OCI-LY3 (cell line): ENCODE data around the gene ZNF521.

Source experiments
- H2AFZ ChIP-seq: fragments of 200-600, 300-600 bp; shearing (Covaris generic); 2 replicates; pipeline ENCODE4 v1.6.0; 2014; ENCODE audit warnings: antibody characterized with exemption, low read depth, low read length
- H3K27ac ChIP-seq: fragments of 200-600, 300-600 bp; sonication (generic); 2 replicates; pipeline ENCODE4 v1.5.1; 2014; ENCODE audit warnings: mild to moderate bottlenecking, low read length, moderate library complexity, mixed read lengths
- H3K27me3 ChIP-seq: fragments of 200-600, 300-600 bp; sonication (generic); 2 replicates; pipeline ENCODE4 v1.6.1; 2014; ENCODE audit warnings: low read depth, low read length, mixed read lengths
- H3K36me3 ChIP-seq: fragments of 200-600, 300-600 bp; sonication (generic); replicated peaks from 2 replicates; pipeline ENCODE3; 2014; ENCODE audit warnings: low read depth, low read length, mixed read lengths
- H3K4me1 ChIP-seq: fragments of 300-600, 200-600 bp; sonication (generic); 2 replicates; pipeline ENCODE4 v1.6.1; 2014; ENCODE audit warnings: low read length, mixed read lengths
- H3K4me2 ChIP-seq: fragments of 200-600, 300-600 bp; sonication (generic); 2 replicates; pipeline ENCODE4 v1.6.1; 2014; ENCODE audit warnings: low read length, mixed read lengths
- H3K4me3 ChIP-seq: fragments of 300-600, 200-600 bp; sonication (generic); 2 replicates; pipeline ENCODE4 v1.5.1; 2014; ENCODE audit warnings: antibody characterized with exemption, mild to moderate bottlenecking, low read length, moderate library complexity
- H3K79me2 ChIP-seq: fragments of 300-600, 200-600 bp; shearing (Covaris generic); 2 replicates; pipeline ENCODE4 v1.6.1; 2014; ENCODE audit warnings: mild to moderate bottlenecking, low read length, mixed read lengths
- H3K9ac ChIP-seq: fragments of 300-600, 200-600 bp; shearing (Covaris generic); 2 replicates; pipeline ENCODE4 v1.6.0; 2014; ENCODE audit warnings: mild to moderate bottlenecking, low read length, moderate library complexity
- H3K9me3 ChIP-seq: fragments of 200-600, 300-600 bp; shearing (Covaris generic); 2 replicates; pipeline ENCODE4 v1.6.1; 2014; ENCODE audit warnings: low read length, mixed read lengths; ENCODE audit not compliant: insufficient read depth
- H4K20me1 ChIP-seq: fragments of 200-600, 300-600 bp; sonication (generic); 2 replicates; pipeline ENCODE4 v1.6.1; 2016; ENCODE audit warnings: low read length, mixed read lengths; ENCODE audit not compliant: insufficient read depth
- EZH2phosphoT487 ChIP-seq: fragments of 200-600 bp; shearing (Covaris generic); IDR thresholded peaks from 2 replicates; pipeline ENCODE4 v1.6.1; 2018; ENCODE audit warnings: antibody characterized with exemption, mixed run types, low read depth
- TF ChIP-seq, protein P1 (sequence below): fragments of 200-600, 300-600 bp; sonication (generic); IDR thresholded peaks from 2 replicates; pipeline ENCODE4 v1.5.1; 2014; ENCODE audit warnings: antibody characterized with exemption, low read length, low read depth

Gene ZNF521

DNA sequence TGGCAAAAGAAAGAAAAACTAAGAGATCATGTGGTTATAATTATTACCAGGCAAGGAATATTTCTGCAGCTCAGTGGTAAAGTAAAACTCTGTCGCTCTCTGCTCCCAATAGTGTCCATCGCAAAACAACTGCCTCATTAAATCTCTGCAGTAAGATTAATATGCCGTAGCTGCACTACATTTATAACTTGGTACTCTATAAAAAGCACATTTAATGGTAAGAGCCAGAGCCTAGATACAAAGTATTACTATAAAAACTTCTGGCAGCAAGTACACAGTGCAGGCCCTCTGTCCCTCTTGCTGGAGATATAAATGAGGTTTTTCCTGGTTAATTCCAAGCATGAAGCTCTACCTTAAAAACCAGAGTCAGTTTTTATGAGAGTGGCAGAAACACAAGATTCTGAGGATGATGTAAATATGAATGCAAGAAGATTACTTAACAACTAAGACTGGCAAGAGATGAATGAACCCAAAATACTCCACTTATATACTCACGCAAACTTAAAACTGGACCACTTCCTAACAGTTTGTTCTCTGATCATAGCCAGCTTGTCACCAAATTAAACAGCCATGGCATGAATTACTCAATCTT lies 25.5 kb downstream of the ZNF521 start:
- no peaks in the 10 kb centered on the region for H3K9me3 ChIP-seq
- H4K20me1 ChIP-seq, result no peaks in the 10 kb centered on the region
- H3K4me1 ChIP-seq, result no peaks in the 10 kb centered on the region
- no peak overlapping the region for H3K27ac ChIP-seq
- H3K4me3 ChIP-seq, result no peak overlapping the region
- no peaks in the 10 kb centered on the region for H3K27me3 ChIP-seq
- no peak overlapping the region for H2AFZ ChIP-seq
- no peaks in the 10 kb centered on the region for H3K36me3 ChIP-seq
- H3K9ac ChIP-seq, result no peak overlapping the region
- TF ChIP-seq, protein P1, sequence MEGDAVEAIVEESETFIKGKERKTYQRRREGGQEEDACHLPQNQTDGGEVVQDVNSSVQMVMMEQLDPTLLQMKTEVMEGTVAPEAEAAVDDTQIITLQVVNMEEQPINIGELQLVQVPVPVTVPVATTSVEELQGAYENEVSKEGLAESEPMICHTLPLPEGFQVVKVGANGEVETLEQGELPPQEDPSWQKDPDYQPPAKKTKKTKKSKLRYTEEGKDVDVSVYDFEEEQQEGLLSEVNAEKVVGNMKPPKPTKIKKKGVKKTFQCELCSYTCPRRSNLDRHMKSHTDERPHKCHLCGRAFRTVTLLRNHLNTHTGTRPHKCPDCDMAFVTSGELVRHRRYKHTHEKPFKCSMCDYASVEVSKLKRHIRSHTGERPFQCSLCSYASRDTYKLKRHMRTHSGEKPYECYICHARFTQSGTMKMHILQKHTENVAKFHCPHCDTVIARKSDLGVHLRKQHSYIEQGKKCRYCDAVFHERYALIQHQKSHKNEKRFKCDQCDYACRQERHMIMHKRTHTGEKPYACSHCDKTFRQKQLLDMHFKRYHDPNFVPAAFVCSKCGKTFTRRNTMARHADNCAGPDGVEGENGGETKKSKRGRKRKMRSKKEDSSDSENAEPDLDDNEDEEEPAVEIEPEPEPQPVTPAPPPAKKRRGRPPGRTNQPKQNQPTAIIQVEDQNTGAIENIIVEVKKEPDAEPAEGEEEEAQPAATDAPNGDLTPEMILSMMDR, result no peak
- TF ChIP-seq EZH2phosphoT487, result no peak
- no peaks in the 10 kb centered on the region for H3K79me2 ChIP-seq
- H3K4me2 ChIP-seq, result no peak overlapping the region

DNA sequence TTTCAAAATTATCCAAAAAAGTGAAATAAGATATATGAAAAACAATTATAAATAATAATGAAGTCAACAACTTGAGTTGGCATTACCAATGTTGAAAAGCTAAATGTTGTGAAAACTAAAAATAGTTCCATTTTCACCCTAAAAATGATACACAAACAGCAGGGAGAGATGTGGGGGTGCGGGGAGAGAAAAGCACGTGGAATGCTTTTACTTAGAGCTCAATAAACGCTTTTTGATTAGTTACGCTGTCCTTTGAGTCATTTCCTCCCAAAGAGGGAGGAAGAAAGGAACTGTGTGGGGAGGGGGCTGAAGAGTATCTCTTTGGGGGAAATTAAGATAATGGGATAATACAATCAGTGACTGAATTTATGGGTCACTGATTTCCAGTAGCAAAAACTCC lies 29.2 kb downstream of the ZNF521 start:
- H3K4me2 ChIP-seq, result no peak overlapping the region
- no peak overlapping the region for H3K9ac ChIP-seq
- H4K20me1 ChIP-seq, result no peaks in the 10 kb centered on the region
- H3K9me3 ChIP-seq, result no peaks in the 10 kb centered on the region
- no peaks in the 10 kb centered on the region for H3K36me3 ChIP-seq
- no peaks in the 10 kb centered on the region for H3K79me2 ChIP-seq
- H3K4me3 ChIP-seq, result no peak overlapping the region
- no peaks in the 10 kb centered on the region for H3K4me1 ChIP-seq
- H2AFZ ChIP-seq, result no peak overlapping the region
- H3K27ac ChIP-seq, result no peak overlapping the region
- no peaks in the 10 kb centered on the region for H3K27me3 ChIP-seq
- no peak for TF ChIP-seq EZH2phosphoT487
- TF ChIP-seq, protein P1, result no peak

GRCh38 chr18:25316381-25317018 lies 35.5 kb downstream of the ZNF521 start:
- Histone ChIP-seq H4K20me1 (no peaks in the 10 kb centered on the region), H3K36me3 (no peaks in the 10 kb centered on the region), H3K27me3 (no peaks in the 10 kb centered on the region), H3K9ac (no peak overlapping the region), H3K9me3 (no peaks in the 10 kb centered on the region), H2AFZ (no peak overlapping the region), H3K4me3 (no peak overlapping the region), H3K27ac (no peak overlapping the region), H3K79me2 (no peaks in the 10 kb centered on the region), H3K4me2 (no peak overlapping the region), H3K4me1 (no peaks in the 10 kb centered on the region)
- no peak for TF ChIP-seq EZH2phosphoT487
- TF ChIP-seq, protein P1, result no peak

DNA sequence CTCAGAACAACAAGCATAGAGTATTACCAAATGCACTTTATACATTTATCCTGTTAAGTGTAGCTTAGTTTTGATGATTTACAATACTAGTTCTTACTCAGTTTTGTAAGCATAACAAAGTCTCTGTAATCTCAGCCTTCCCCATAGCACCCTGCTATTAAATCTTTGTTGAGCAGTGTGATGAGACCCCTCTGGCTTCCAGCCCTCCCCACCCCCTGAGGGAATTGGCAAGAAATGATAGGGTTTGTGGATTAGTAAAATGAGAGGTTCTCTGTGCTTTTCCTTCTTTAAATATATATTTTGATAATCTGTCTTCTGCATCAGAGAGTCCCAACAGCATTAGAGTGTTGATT lies 37.2 kb downstream of the ZNF521 start:
- H3K36me3 ChIP-seq, result no peaks in the 10 kb centered on the region
- H3K79me2 ChIP-seq, result no peaks in the 10 kb centered on the region
- no peak overlapping the region for H3K9ac ChIP-seq
- TF ChIP-seq, protein P1, result no peak
- TF ChIP-seq EZH2phosphoT487, result no peak
- H2AFZ ChIP-seq, result no peak overlapping the region
- no peak overlapping the region for H3K4me3 ChIP-seq
- H3K4me2 ChIP-seq, result no peak overlapping the region
- H3K27me3 ChIP-seq, result no peaks in the 10 kb centered on the region
- no peak overlapping the region for H3K27ac ChIP-seq
- no peaks in the 10 kb centered on the region for H4K20me1 ChIP-seq
- H3K4me1 ChIP-seq, result no peaks in the 10 kb centered on the region
- H3K9me3 ChIP-seq, result no peaks in the 10 kb centered on the region
